GM19328 (cell line): ENCODE measurements around the gene CAPN6.

Experiments
- ATAC-seq: cut with Tn5 transposase; IDR thresholded peaks from one replicate; pipeline ENCODE4 v1.9.1; 2021; ENCODE audit warnings: mild to moderate bottlenecking, moderate library complexity; ENCODE audit not compliant: unreplicated experiment

CAPN6 gene

GRCh38 chrX:111270339-111270738 lies at the start of gene CAPN6:
TSS of gene CAPN6 (minus strand) at chrX:111270483. CDS start at chrX:111263936, 6,547 bp downstream.
- no peak for ATAC-seq

DNA sequence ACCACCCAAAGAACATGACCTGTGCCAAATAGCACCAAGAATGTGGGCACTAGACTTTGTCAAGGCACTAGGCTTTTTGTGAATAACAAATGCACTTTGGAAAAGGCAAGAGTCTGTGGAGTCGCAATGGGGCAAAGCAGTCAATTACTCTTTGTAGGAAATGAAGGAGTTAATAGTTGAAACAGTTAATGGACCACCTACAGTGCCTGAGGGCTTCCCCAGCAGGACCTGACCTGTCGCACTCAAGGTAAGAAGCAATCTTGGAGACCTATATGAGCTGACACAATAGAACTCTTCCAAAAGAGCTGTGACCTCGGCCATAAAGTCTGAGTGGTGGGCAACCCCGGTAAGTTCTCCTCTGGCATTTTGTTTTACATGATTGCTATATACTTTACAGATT lies 49.2 kb upstream of the CAPN6 start:
- no peak for ATAC-seq

DNA sequence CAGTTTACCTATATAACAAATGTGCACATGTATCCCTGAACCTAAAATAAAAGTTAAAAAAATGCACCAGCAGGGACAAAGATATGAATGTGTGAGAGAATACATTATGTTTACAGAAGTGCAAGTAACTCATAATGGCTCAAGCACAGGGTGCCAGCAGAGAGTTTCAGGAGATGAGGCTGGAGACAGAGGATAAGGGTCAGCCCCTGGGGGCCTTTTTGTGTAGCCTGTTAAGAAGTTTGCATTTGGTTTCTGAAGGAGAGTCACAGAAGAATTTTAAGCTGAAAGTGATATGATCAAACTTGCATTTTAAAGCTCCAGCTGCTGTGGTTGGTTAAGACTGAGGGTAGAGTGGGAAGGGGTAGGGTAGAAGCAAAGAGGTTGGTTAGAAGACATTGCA lies 48.6 kb upstream of the CAPN6 start:
- ATAC-seq: no peak

- ATAC-seq: no peak
Observed at GRCh38 chrX:111309083-111309482, 38.8 kb upstream of the CAPN6 start.

DNA sequence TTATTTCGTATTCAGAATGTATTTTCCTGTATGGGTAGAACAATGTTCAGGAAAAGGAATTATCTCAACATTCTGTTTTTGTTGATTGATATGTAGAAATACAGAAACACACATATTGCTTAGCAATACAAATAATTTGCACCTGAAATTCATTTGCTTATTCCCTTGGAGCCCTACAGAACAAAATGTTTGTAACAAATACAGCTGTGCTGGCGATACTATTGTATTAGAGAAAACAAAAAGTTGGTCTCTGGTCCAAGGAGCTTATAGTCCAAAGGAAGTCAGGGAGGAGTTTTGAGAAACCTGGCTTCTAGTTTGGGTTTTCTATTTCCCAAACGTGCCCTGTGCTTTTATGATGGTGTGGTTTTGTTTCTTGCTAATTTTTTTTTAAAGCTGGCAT lies 37.8 kb upstream of the CAPN6 start:
- no peak for ATAC-seq

GRCh38 chrX:111302284-111302683 lies 32.0 kb upstream of the CAPN6 start:
- ATAC-seq: no peak

- no peak for ATAC-seq
Observed at GRCh38 chrX:111288841-111289240, 18.6 kb upstream of the CAPN6 start.

GRCh38 chrX:111284631-111285293 lies 14.5 kb upstream of the CAPN6 start:
- no peak for ATAC-seq

DNA sequence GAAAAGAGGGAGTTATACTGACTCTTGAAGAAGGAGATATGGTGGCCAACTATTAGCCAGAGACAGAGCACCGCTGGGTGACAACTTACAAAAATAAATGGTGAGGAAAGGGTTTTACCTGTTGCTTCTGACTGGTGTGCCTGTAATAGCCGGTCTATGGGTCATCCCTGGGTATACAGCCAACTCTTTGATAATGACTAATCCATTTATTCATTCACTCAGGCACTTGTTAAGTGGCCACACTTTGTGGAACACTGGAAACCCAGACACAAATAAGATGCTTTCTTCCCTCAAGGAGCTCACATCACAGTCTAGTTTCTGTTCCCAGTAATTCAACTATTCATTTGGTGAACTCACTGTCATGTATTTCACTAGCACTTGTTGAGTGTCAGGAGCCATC lies 13.2 kb upstream of the CAPN6 start:
- ATAC-seq: no peak

DNA sequence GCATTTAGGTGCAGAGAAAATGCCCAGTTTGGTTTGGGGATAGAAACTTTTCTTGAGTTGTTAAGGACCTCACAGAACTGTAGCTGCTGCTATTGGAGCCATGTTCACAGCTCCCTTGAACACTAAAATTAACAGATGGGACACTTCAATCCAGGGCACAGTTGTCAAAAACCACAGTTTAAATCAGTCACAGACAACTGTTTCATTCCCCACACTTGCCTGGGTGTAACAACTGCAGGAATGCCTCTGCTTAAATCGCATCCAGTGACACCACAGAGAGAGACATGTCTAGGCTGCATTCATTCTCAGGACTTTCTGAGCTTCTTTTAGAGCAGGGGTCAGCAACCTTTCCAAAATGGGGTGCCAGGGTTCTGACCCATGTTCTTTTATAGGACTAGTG lies 12.7 kb upstream of the CAPN6 start:
- ATAC-seq: no peak

DNA sequence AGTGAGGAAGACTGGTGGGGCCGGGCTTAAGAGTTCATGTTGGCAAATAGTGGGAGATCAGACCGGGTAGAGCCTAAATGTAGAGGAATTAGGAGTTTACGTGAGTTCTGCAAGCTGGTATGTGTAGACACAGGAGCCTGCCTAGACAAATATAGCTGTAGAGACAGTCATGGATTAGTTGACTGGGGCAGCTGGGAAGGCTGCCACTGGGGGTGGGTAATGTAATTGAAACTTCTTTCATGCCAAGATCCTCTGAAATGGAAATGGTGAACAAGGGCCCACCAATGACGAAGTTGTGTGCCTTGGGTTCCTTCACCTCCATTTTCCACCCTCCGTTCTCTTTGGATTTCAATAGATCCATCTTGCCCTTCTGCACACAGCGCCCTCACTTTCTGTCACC lies 11.9 kb upstream of the CAPN6 start:
- ATAC-seq: no peak

- no peak for ATAC-seq
Observed at GRCh38 chrX:111268506-111268905, 1.8 kb downstream of the CAPN6 start.

GRCh38 chrX:111265486-111265885 lies 4.8 kb downstream of the CAPN6 start:
- ATAC-seq: no peak

DNA sequence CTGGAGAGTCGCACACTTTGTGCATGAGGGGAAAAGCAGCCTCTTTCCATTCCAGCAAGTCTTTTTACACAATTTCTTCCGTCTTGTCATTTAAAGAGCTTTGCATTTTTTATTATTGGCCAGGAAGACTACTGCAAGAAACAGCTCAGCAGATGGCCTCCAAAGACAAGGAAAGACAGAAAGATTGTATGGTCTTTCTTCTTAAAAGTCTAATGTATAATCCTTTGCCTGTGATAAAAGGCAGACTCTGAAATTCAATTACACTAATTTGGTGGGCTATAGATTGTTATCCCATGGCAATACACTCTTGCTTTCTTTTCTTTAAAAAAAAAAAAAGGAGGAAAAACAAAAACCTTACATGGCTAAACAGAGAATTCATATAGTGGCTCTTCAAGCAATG lies 5.9 kb downstream of the CAPN6 start:
- no peak for ATAC-seq

GRCh38 chrX:111262086-111262485 lies 8.2 kb downstream of the CAPN6 start:
- no peak for ATAC-seq

DNA sequence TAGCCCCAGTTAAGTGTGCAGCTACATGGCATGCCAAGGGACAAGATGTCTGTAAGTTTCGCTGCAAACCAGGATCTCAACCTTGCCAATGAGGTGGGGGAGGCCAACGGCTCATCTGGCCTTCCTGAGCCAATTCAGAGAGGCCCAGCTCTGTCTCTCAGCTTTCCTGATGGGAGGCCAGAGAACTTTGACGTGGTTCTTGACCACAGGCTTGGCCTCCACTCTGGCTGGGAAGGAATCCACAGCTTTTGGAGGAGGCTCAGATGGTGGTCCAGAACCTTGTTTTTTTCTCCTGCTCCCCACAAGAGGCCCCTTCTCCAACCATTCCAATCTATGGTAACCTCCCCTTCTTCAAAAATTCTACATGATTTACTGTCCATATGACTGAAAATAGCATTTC lies 9.8 kb downstream of the CAPN6 start:
- no peak for ATAC-seq

GRCh38 chrX:111259559-111259958 lies 10.7 kb downstream of the CAPN6 start:
- no peak for ATAC-seq

GRCh38 chrX:111257733-111258132 lies 12.6 kb downstream of the CAPN6 start:
- ATAC-seq: no peak

DNA sequence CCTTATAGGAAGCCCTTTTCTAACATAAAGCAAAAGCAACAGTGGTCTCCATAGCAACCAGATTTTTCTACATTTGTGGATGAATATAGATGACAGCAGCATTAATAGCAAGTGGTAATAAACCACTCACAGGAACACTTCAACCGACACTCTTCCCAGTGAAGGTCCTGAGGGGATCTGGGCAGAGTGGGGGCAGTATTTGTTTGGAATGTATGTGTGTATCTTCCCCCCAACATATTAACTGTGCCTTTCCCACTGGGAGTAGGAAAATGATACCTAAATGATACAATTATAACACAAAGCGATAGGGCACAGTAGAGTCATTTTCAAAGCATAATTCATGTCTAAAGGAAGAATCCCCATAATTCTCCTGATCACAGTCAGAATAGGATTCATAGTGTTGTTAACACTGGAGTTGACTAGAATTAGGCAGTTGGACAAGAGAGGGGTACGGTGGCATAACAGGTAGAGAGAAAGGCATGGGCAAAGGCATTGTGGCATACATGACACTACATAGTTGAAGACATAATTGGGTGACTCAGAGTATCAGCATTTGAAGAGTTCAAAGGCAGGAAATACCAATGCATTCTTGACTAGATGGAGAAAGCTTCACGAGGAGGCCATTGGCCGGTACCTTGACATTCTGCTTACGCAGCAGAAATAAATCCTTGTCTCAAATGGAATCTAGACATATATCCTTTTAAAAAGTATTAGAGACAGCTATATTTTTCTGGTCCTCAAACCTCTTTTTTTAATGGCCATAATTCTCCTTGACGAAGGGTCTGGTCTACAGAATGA lies 15.2 kb downstream of the CAPN6 start:
- no peak for ATAC-seq

DNA sequence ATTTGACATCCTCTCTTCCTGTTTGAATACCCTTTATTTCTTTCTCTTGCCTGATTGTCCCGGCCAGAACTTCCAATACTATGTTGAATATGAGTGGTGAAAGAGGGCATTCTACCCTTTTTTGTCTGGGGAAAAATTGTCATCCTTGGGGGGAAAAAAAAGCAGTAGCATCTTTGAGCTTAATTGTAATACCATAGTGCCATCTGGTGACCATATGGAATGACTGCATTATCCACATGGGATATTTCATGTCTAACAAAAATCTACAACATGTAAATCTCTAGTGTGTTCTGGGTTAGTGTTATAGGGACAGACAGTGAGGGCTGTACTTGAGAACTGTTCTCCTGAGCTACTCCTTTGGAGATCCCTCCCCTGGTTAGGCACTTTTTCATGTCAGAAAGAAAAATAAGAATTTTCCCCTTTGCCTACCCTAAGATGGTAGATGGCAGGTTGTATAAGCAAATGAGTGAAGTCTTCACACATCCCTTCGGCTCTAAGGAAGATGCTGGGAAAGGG lies 26.0 kb downstream of the CAPN6 start:
- ATAC-seq: no peak

- no peak for ATAC-seq
Observed at GRCh38 chrX:111216293-111216801, 53.9 kb downstream of the CAPN6 start.

- no peak for ATAC-seq
Observed at GRCh38 chrX:111207851-111208250, 62.4 kb downstream of the CAPN6 start.
